Keratinocyte (primary cell): ENCODE measurements around the gene ZNF214.

Source experiments
- CTCF ChIP-seq, 3 experiments: IDR thresholded peaks in 1 of 3; conservative IDR thresholded peaks in 1 of 3; optimal IDR thresholded peaks in 1 of 3; 2 replicates in 2 of 3; 3 replicates in 1 of 3; pipeline versions ENCODE3 to v1.5.1; 2011; ENCODE audit warnings: low read length in 3 of 3, mild to moderate bottlenecking in 3 of 3, moderate library complexity in 2 of 3, control low read depth in 1 of 3, inconsistent platforms in 1 of 3; ENCODE audit not compliant: insufficient read depth in 2 of 3; ENCODE audit errors: extremely low read depth in 1 of 3
- EZH2 ChIP-seq: IDR thresholded peaks from one replicate; pipeline ENCODE4 v1.6.1; 2012; ENCODE audit warnings: inconsistent platforms, mild to moderate bottlenecking, low read length, moderate library complexity

- TF ChIP-seq CTCF (optimal IDR thresholded peaks at IDR 0.05 in 1 of 3, IDR thresholded peaks at IDR 0.05 in 1 of 3, conservative IDR thresholded peaks at IDR 0.05 in 1 of 3; ENCODE audit: extremely low read depth in 1 of 3, insufficient read depth in 2 of 3, low read length in 3 of 3) (no peak), EZH2 (no peak)
Measured at GRCh38 chr11:7046474-7047175, 26.5 kb upstream of the ZNF214 start.
